Measurements from ENCODE around the gene ABCB6.

GRCh38 chr2:219210196-219210885, 8.4 kb downstream of the ABCB6 start:
- TF ChIP-seq, protein P1, sequence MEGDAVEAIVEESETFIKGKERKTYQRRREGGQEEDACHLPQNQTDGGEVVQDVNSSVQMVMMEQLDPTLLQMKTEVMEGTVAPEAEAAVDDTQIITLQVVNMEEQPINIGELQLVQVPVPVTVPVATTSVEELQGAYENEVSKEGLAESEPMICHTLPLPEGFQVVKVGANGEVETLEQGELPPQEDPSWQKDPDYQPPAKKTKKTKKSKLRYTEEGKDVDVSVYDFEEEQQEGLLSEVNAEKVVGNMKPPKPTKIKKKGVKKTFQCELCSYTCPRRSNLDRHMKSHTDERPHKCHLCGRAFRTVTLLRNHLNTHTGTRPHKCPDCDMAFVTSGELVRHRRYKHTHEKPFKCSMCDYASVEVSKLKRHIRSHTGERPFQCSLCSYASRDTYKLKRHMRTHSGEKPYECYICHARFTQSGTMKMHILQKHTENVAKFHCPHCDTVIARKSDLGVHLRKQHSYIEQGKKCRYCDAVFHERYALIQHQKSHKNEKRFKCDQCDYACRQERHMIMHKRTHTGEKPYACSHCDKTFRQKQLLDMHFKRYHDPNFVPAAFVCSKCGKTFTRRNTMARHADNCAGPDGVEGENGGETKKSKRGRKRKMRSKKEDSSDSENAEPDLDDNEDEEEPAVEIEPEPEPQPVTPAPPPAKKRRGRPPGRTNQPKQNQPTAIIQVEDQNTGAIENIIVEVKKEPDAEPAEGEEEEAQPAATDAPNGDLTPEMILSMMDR (conservative IDR thresholded peaks at IDR 0.05 in 1 of 2, IDR thresholded peaks at IDR 0.05 in 1 of 2; ENCODE audit: low read depth in 1 of 2, low read length in 2 of 2) = no peak
- no peak for TF ChIP-seq EZH2 (IDR thresholded peaks at IDR 0.05; ENCODE audit: low read length, missing control alignments)

Data from fibroblast of lung (primary cell).